PFSK-1 (cell line): ENCODE results near the gene NMBR.

Source experiments
- POLR2AphosphoS5 ChIP-seq: IDR thresholded peaks from 2 replicates; pipeline ENCODE4 v1.6.1; 2012; ENCODE audit warnings: low read depth, mild to moderate bottlenecking, control low read depth, low read length, moderate library complexity
- REST ChIP-seq, 2 experiments: IDR thresholded peaks; 2 replicates each; pipeline versions ENCODE4 v1.6.1 to v1.8.0; 2011 to 2012; ENCODE audit warnings: low read depth in 2 of 2, low read length in 2 of 2, control low read depth in 1 of 2, inconsistent platforms in 1 of 2, mild to moderate bottlenecking in 1 of 2, moderate library complexity in 1 of 2; ENCODE audit not compliant: insufficient read depth in 1 of 2
- SIN3A ChIP-seq: IDR thresholded peaks from 2 replicates; pipeline ENCODE4 v1.6.1; 2012; ENCODE audit warnings: mild to moderate bottlenecking, low read length, moderate library complexity, borderline replicate concordance; ENCODE audit not compliant: insufficient read depth
- TAF1 ChIP-seq: IDR thresholded peaks from 2 replicates; pipeline ENCODE4 v1.6.1; 2012; ENCODE audit warnings: low read length, control low read depth, borderline replicate concordance; ENCODE audit not compliant: insufficient read depth

GRCh38 chr6:142117366-142117765 is 29.6 kb downstream of the NMBR start:
- TF ChIP-seq POLR2AphosphoS5 (no peak), SIN3A (no peak), TAF1 (no peak), REST (IDR thresholded peaks at IDR 0.05; ENCODE audit: insufficient read depth in 1 of 2, low read depth in 2 of 2, low read length in 2 of 2) (no peak)
